HEK293 (cell line): ENCODE data around the gene PRR16.
A peak's percentile ranks its signal among the peaks of the same experiment; 100 is the strongest.
"Not testable (repeated sequence)": the region's sequence is repeated elsewhere in the genome, so short reads cannot be mapped to it uniquely, and the experiment has no call there.

Source experiments
- CTCF ChIA-PET: fragments of 350-600 bp; formaldehyde crosslinking; extraction: SDS; loops from one replicate; lab custom pipeline; 2021; ENCODE audit warnings: antibody characterized with exemption; lab: Yijun Ruan, JAX
- POLR2A ChIA-PET: fragments of 300-600 bp; formaldehyde crosslinking; extraction: SDS; loops from one replicate; lab custom pipeline; 2020; ENCODE audit warnings: antibody characterized with exemption, inconsistent platforms; lab: Yijun Ruan, JAX
- H3K27ac ChIP-seq: fragments of 200-500 bp; sonication (Bioruptor generic); 2 replicates; pipeline ENCODE4 v1.5.1; 2014; ENCODE audit warnings: low read depth, low read length, control low read depth, inconsistent platforms; ENCODE audit errors: extremely low read depth
- H3K36me3 ChIP-seq, 2 experiments: fragments of 200-500 bp in 1 of 2; sonication (Bioruptor generic) in 1 of 2; 1 replicate in 1 of 2; 2 replicates in 1 of 2; pipeline ENCODE4 v1.5.1; 2014 to 2017; ENCODE audit warnings: inconsistent platforms in 2 of 2, low read length in 2 of 2; ENCODE audit not compliant: control insufficient read depth in 2 of 2, insufficient read depth in 1 of 2
- H3K4me1 ChIP-seq: fragments of 200-500 bp; sonication (Bioruptor generic); 2 replicates; pipeline ENCODE4 v1.5.1; 2014; ENCODE audit warnings: mild to moderate bottlenecking, low read length, inconsistent platforms; ENCODE audit not compliant: control insufficient read depth, insufficient read depth
- H3K4me3 ChIP-seq: 2 replicates; pipeline ENCODE4 v1.5.1; 2011; ENCODE audit warnings: low read depth, mild to moderate bottlenecking, control low read depth, low read length, moderate library complexity
- H3K9me3 ChIP-seq: fragments of 200-500 bp; sonication (Bioruptor generic); 2 replicates; pipeline ENCODE4 v1.5.1; 2014; ENCODE audit warnings: low read depth, low read length, inconsistent platforms; ENCODE audit not compliant: control insufficient read depth, insufficient read depth
- GLI2 ChIP-seq: fragments of 450-650 bp; formaldehyde crosslinking; IDR thresholded peaks from 2 replicates; pipeline ENCODE4; 2017; ENCODE audit warnings: missing biosample characterization, missing genetic modification characterization, low read depth, borderline replicate concordance
- KLF16 ChIP-seq: fragments of 450-650 bp; formaldehyde crosslinking; IDR thresholded peaks from 2 replicates; pipeline ENCODE4 v1.5.1; 2017; ENCODE audit warnings: missing biosample characterization, missing genetic modification characterization
- MZF1 ChIP-seq: fragments of 450-650 bp; formaldehyde crosslinking; IDR thresholded peaks from 2 replicates; pipeline ENCODE4 v1.5.1; 2017; ENCODE audit warnings: missing biosample characterization, missing genetic modification characterization, borderline replicate concordance
- SETDB1 ChIP-seq: IDR thresholded peaks from one replicate; pipeline ENCODE4 v1.6.1; 2017; ENCODE audit warnings: mild to moderate bottlenecking, low read length, moderate library complexity, mixed read lengths; ENCODE audit not compliant: insufficient read length
- ZBTB1 ChIP-seq: fragments of 450-650 bp; formaldehyde crosslinking; IDR thresholded peaks from 2 replicates; pipeline ENCODE4 v1.5.1; 2016; ENCODE audit warnings: missing biosample characterization, missing genetic modification characterization
- ZBTB48 ChIP-seq: fragments of 450-650 bp; formaldehyde crosslinking; IDR thresholded peaks from 2 replicates; pipeline ENCODE4 v1.5.1; 2016; ENCODE audit warnings: missing biosample characterization, missing genetic modification characterization
- ZNF416 ChIP-seq: fragments of 450-650 bp; formaldehyde crosslinking; IDR thresholded peaks from 2 replicates; pipeline ENCODE4 v1.5.1; 2016; ENCODE audit warnings: missing biosample characterization, missing genetic modification characterization
- ZNF433 ChIP-seq: fragments of 450-650 bp; formaldehyde crosslinking; IDR thresholded peaks from 2 replicates; pipeline ENCODE4 v1.5.1; 2016; ENCODE audit warnings: missing biosample characterization, missing genetic modification characterization, low read depth
- ZNF501 ChIP-seq: fragments of 450-650 bp; formaldehyde crosslinking; IDR thresholded peaks from 2 replicates; pipeline ENCODE4 v1.5.1; 2016; ENCODE audit warnings: missing biosample characterization, missing genetic modification characterization
- TF ChIP-seq, protein P1 (sequence below): fragments of 450-650 bp; formaldehyde crosslinking; IDR thresholded peaks from 2 replicates; pipeline ENCODE4 v1.5.1; 2017; ENCODE audit warnings: missing biosample characterization, missing genetic modification characterization
- TF ChIP-seq, protein P2 (sequence below): fragments of 450-650 bp; formaldehyde crosslinking; conservative IDR thresholded peaks from 2 replicates; pipeline ENCODE4 v1.5.1; 2016; ENCODE audit warnings: low read depth, missing biosample characterization, missing genetic modification characterization

Gene PRR16

GRCh38 chr5:120419127-120419526 is 45.0 kb upstream of the PRR16 start:
- H3K36me3 ChIP-seq, result no peaks in the 10 kb centered on the region
- ChIA-PET CTCF (no interaction called here), POLR2A (no interaction called here)
- no peak overlapping the region for H3K4me3 ChIP-seq
- H3K9me3 ChIP-seq, result no peaks in the 10 kb centered on the region
- TF ChIP-seq, protein P1, sequence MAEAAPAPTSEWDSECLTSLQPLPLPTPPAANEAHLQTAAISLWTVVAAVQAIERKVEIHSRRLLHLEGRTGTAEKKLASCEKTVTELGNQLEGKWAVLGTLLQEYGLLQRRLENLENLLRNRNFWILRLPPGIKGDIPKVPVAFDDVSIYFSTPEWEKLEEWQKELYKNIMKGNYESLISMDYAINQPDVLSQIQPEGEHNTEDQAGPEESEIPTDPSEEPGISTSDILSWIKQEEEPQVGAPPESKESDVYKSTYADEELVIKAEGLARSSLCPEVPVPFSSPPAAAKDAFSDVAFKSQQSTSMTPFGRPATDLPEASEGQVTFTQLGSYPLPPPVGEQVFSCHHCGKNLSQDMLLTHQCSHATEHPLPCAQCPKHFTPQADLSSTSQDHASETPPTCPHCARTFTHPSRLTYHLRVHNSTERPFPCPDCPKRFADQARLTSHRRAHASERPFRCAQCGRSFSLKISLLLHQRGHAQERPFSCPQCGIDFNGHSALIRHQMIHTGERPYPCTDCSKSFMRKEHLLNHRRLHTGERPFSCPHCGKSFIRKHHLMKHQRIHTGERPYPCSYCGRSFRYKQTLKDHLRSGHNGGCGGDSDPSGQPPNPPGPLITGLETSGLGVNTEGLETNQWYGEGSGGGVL (tag by site-specific recombination), result no peak
- TF ChIP-seq, protein P2, sequence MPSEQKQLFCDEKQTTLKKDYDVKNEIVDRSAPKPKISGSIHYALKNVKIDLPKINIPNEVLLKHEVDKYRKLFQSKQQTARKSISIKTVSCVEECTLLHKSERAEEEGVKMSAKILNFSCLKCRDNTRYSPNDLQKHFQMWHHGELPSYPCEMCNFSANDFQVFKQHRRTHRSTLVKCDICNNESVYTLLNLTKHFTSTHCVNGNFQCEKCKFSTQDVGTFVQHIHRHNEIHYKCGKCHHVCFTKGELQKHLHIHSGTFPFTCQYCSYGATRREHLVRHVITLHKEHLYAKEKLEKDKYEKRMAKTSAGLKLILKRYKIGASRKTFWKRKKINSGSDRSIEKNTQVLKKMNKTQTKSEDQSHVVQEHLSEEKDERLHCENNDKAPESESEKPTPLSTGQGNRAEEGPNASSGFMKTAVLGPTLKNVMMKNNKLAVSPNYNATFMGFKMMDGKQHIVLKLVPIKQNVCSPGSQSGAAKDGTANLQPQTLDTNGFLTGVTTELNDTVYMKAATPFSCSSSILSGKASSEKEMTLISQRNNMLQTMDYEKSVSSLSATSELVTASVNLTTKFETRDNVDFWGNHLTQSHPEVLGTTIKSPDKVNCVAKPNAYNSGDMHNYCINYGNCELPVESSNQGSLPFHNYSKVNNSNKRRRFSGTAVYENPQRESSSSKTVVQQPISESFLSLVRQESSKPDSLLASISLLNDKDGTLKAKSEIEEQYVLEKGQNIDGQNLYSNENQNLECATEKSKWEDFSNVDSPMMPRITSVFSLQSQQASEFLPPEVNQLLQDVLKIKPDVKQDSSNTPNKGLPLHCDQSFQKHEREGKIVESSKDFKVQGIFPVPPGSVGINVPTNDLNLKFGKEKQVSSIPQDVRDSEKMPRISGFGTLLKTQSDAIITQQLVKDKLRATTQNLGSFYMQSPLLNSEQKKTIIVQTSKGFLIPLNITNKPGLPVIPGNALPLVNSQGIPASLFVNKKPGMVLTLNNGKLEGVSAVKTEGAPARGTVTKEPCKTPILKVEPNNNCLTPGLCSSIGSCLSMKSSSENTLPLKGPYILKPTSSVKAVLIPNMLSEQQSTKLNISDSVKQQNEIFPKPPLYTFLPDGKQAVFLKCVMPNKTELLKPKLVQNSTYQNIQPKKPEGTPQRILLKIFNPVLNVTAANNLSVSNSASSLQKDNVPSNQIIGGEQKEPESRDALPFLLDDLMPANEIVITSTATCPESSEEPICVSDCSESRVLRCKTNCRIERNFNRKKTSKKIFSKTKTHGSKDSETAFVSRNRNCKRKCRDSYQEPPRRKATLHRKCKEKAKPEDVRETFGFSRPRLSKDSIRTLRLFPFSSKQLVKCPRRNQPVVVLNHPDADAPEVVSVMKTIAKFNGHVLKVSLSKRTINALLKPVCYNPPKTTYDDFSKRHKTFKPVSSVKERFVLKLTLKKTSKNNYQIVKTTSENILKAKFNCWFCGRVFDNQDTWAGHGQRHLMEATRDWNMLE (tag by site-specific recombination), result no peak
- TF ChIP-seq GLI2 (tag by site-specific recombination) (no peak), KLF16 (tag by site-specific recombination) (no peak), ZNF501 (tag by site-specific recombination) (no peak), ZBTB1 (tag by site-specific recombination) (no peak), ZBTB48 (tag by site-specific recombination) (no peak), MZF1 (tag by site-specific recombination) (no peak)
- no peak overlapping the region for H3K27ac ChIP-seq
- no peaks in the 10 kb centered on the region for H3K4me1 ChIP-seq

- H3K4me3 ChIP-seq, CTCF ChIA-PET, H3K27ac ChIP-seq: not testable (repeated sequence)
Observed at GRCh38 chr5:120426633-120427275, 37.3 kb upstream of the PRR16 start.

DNA sequence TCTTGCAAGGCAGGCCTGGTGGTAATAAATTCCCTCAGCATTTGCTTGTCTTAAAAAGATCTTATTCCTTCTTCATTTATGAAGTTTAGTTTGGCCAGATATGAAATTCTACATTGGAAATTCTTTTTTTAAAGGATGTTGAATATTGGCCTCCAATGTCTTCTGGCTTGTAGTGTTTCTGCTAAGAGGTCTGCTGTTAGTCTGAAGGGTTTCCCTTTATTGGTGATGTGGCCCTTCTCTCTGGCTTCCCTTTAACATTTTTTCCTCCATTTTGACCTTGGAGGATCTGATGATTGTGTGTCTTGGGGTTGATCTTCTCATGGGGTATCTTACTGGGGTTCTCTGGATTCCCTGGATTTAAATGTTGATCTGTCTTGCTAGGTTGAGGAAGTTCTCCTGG is 33.5 kb upstream of the PRR16 start:
- no peaks in the 10 kb centered on the region for H3K36me3 ChIP-seq
- POLR2A ChIA-PET, result no interaction called here
- H3K4me3 ChIP-seq, result no peak overlapping the region
- no peak for TF ChIP-seq ZNF416 (tag by site-specific recombination)
- peak; percentile 30 for TF ChIP-seq SETDB1
- CTCF ChIA-PET, result no interaction called here
- H3K27ac ChIP-seq, result no peak overlapping the region
- H3K4me1 ChIP-seq, result no peaks in the 10 kb centered on the region
- no peaks in the 10 kb centered on the region; the same call in 1 of the 2 replicates for H3K9me3 ChIP-seq

More at GRCh38 chr5:120426633-120427275, 37.3 kb upstream of the PRR16 start:
- H3K36me3 ChIP-seq, POLR2A ChIA-PET, H3K9me3 ChIP-seq, H3K4me1 ChIP-seq: not testable (repeated sequence)

- ChIA-PET CTCF (no interaction called here), POLR2A (no interaction called here)
- TF ChIP-seq ZNF433 (tag by site-specific recombination), result no peak
- no peaks in the 10 kb centered on the region; the same call in 1 of the 2 replicates for H3K9me3 ChIP-seq
- H3K4me1 ChIP-seq, result no peaks in the 10 kb centered on the region
- H3K27ac ChIP-seq, result no peak overlapping the region
- H3K36me3 ChIP-seq, result no peaks in the 10 kb centered on the region
- H3K4me3 ChIP-seq, result no peak overlapping the region
Observed at GRCh38 chr5:120432861-120433260, 31.2 kb upstream of the PRR16 start.
